CD4-positive, alpha-beta T cell treated with Interleukin-4 for 4 hours (primary cell): ENCODE results near the gene CDKN2B-AS1.
"Not testable (repeated sequence)": the region's sequence is repeated elsewhere in the genome, so short reads cannot be mapped to it uniquely, and the experiment has no call there.

ENCODE experiments used
- DNase-seq: peaks from one replicate; pipeline ENCODE4 v3.0.0-alpha.2; 2020

The CDKN2B-AS1 gene

DNA sequence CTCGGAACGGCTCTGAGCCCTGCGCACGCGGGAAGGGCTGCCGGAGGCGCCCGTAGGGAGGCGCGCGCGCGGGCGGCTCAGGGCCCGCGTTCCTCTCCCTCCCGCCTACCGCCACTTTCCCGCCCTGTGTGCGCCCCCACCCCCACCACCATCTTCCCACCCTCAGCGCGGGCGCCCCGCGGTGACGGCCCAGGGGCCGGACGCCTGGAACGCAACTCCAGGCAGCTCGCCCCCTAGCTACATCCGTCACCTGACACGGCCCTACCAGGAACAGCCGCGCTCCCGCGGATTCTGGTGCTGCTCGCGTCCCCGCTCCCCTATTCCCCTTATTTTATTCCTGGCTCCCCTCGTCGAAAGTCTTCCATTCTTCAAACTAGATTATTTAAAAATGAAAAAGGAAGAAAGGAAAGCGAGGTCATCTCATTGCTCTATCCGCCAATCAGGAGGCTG is at the start of gene CDKN2B-AS1:
Gene CDKN2B-AS1, plus strand, starts transcription at position 236 of the 450 bp plus-strand sequence.
- DNase-seq, result peak; percentile 33

DNA sequence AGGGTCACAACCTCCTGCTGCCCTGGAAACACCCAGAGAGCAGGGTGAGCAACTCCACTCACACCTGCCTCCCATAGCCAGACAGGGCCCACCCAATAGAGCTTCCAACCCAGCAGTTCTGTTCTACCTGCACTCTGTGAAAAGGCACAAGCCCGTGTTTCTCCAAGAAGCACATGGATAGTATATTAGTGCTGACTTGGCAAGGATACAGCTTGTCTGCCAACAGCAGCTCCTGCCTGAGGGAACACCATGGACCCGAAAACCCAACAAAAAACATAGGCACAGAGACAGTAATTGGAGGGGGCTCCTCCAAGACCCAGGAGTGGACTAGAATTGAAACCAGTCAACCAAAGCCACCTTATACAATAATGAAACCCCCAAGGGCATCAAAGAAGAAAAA is 49.0 kb upstream of the CDKN2B-AS1 start:
- no peak for DNase-seq

DNA sequence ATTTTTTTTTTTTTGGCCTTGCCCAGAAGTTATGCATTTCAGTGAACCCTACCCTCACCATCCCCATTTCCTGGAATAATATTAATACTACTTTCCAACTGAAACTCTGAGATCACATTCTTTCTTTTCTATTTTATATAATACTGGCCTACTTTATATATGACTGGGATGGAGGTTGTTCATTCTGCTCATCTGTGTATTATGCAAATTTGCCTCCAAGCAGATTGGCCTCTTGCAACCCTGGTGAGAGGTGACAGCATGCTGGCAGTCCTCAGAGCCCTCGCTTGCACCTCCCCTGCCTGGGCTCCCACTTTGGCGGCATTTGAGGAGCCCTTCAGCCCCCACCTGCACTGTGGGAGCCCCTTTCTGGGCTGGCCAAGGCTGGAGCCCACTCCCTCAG is 35.8 kb upstream of the CDKN2B-AS1 start:
- no peak for DNase-seq

DNA sequence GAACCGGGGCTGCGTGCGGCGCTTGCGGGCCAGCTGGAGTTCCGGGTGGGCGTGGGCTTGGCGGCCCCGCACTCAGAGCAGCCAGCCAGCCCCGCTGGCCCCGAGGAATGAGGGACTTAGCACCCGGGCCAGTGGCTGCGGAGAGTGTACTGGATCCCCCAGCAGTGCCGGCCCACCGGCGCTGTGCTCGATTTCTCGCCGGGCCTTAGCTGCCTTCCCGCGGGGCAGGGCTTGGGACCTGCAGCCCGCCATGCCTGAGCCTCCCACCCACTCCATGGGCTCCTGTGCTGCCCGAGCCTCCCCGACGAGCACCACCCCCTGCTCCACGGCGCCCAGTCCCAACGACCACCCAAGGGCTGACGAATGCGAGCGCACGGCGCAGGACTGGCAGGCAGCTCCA is 35.3 kb upstream of the CDKN2B-AS1 start:
- not testable (repeated sequence) for DNase-seq

DNA sequence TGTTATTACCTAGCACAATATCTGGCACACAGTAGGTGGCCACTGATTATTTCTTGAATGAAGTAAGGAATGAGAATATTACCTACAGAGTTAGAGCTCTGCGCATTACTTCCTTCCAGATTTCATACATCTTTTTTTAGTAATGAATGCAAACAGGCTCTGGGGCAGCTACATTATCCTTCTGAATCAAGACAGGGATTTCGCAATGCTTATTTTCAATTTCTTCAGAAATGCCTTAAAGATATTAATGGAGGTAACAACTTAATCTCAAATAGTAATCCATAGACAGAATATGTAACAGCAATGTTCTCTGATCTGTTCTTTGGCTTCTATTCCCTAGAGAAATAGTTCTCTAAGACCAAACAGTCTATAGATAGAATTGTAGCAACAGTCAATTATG is 33.0 kb upstream of the CDKN2B-AS1 start:
- DNase-seq, result no peak

DNA sequence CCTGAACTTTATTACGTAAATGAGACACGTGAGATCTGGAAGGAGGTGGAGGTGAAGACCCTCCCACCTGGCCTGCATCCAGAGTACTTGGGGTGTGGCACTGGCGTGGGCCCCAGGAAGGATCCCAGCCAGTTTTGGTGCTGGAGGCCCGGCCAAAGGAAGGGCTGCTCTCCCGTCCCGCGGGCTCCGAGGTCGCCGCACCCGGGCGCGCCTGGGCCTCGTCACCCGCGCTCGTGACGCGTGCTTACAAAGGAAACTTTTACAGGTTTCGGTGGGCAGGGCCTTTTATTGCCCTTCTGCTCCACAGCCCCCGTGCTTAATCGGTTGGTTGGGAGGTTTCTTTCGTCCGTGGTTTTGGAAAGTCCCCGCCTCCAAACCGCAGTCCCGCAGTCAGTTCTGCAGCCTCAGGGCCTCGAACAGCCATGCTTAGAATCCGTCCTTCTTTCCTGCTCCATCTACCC is 29.6 kb upstream of the CDKN2B-AS1 start:
- peak; percentile 55 for DNase-seq

DNA sequence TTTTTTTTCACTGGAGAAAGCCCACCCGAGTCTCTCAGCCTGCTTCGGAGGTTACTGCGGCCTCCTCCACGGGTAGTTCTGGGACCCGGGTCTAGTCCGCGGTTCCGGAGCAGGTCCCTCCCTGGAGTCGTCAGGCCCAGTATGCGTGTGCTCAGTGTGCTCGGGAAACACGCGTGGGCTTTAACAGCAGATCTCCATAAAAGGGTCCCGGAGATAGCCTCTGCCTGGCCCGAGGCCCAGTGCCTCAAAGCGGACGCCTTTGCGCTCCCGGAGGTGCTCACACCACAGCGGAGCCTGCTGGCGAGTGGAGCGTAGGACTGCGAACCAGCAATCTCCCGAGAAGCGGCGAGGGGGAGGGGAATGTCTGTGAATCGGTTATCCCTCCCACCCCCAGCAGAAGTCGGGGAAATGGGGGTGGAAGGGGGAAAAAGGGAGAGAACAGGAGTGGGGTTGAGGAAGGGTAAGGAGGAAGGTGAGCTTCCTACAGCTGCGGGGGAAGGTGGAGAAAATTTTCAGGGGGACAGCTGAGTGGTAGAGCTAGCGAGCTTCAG is 29.1 kb upstream of the CDKN2B-AS1 start:
- peak; percentile 28 for DNase-seq

DNA sequence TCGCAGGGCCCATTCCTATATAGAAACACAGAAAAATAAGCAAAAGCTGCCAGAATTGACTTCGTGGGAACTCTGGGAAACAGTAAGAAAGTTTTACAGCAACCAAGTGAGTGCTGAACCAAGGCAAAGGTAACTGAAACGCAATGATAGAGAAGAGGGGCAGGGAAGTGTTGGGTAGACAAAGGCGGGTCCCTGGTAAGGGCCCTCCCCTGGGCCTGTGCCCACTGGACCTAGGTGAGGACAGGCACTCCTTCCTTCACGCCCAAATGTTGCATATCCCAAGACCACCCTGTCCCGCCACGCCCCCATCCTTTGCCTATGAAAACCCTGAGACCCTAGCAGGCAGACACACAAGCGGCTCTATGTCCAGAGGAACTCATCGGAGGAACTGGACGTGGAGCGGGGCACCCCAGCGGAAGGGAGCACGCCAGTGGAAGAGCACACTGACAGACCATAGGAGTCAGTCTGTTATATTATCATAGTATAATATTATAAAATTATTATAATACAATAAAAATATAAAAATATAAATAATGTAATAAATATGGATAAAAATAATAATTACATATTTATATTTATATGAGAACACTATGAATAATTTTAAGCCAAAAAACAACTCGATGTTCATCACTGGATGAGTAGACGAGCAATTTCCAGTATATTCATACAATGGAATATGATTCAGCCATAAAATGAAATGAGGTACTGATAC is 28.3 kb upstream of the CDKN2B-AS1 start:
- no peak for DNase-seq

DNA sequence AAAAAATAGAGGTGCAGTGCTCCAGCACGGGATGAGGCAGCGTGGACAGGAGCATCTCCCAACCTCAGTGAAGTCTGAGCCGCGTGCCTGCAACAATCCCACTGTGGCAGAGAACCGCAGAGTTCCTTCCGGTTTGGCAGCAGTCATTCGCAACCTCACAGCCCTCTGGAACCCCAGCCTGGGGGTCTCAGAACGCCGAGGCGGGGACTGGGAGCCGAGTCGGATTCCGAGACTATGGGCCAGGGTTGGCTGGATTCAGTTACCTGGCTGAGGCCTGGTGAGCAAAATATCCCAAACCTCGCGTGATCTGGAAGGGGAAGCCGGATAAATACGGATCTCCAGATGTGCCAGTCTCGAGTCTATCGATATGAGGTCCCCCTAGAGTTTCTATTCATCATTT is 27.4 kb upstream of the CDKN2B-AS1 start:
- DNase-seq, result no peak

DNA sequence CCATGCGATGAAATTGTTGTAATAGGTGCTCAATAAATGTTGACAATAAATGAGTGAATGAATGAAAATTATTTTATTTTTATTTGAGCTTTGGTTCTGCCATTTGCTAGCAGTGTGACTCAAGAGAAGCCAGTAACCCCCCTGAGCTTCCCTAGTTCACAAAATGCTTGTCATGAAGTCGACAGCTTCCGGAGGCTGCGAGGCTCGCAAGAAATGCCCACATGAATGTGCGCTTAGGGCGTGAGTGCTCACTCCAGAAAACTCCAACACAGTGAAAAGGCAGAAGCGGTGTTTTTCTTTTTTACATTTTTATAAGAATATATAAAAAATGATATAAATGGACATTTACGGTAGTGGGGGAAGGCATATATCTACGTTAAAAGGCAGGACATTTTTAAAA is 26.9 kb upstream of the CDKN2B-AS1 start:
- DNase-seq, result no peak

DNA sequence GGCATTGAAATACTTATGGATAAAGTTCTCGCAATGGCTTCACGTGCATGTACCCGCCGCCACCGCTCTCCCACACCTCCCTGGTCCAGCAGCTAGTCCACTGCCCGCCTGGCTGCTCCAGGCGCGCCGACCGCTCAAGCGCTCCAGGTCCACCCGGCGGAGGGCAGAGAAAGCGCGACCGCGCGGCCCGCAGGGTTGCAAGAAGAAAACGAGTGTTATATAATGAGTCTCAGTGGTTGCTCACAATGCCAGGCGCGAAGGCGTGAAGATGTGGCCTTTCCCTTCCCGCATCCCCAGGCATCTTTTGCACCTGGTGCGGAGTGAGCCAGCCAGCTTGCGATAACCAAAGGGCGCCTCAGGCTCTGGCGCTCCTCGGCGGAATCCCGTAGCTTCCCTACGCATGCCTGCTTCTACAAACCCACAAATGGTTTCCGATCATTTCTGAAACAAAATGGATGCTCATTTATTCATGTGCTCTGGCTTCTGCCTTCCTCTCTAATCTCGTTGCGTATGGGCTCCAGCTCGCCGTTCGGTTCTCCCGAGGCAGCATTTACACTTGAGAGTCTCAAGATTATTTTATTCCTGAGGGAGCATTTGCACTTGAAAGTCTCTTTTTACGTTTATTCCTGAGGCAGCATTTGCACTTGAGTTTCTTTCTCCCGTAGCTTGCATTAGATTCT is 26.1 kb upstream of the CDKN2B-AS1 start:
- DNase-seq, result no peak

DNA sequence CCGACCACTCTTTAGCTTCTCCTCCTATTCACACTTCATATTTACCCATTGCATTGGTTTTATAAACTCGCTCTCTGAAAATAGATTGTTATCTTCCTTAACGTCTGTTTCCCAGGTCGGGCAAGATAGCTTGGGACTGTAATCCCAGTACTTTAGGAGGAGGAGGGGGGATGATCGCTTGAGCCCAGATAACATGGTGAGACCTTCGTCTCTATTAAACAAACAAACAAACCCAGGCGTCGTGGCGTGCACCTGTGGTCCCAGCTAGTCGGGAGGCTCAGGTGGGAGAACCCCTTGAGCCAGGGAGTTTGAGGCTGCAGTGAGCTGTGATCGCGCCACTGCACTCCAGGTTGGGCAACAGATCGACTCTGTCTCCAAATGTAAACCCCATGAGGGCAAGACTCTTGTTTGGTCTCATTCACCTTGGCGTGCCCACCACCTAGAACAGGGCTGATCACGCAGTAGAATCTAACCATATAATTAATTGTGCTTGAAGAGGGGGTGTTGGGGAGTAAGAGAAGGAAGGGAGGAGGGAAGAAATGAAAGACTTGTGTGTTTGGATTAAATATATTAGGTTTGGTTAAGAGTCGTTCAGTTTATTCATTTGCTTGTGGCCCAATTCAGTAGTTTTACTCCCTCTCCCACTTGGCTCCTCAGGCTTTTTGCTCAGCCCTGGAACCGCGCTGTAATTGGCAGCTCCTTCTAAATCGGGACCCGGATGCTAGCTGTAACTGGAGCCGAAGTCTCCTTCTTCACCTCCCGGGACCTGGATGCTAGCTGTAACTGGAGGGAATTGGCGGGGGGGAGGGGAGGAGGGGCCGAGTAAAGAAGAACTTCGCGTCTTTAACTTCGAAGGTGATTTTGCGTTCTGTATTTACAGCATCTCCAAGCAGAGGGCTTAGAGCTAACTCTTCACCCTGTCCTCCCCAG is 25.3 kb upstream of the CDKN2B-AS1 start:
- DNase-seq, result no peak

DNA sequence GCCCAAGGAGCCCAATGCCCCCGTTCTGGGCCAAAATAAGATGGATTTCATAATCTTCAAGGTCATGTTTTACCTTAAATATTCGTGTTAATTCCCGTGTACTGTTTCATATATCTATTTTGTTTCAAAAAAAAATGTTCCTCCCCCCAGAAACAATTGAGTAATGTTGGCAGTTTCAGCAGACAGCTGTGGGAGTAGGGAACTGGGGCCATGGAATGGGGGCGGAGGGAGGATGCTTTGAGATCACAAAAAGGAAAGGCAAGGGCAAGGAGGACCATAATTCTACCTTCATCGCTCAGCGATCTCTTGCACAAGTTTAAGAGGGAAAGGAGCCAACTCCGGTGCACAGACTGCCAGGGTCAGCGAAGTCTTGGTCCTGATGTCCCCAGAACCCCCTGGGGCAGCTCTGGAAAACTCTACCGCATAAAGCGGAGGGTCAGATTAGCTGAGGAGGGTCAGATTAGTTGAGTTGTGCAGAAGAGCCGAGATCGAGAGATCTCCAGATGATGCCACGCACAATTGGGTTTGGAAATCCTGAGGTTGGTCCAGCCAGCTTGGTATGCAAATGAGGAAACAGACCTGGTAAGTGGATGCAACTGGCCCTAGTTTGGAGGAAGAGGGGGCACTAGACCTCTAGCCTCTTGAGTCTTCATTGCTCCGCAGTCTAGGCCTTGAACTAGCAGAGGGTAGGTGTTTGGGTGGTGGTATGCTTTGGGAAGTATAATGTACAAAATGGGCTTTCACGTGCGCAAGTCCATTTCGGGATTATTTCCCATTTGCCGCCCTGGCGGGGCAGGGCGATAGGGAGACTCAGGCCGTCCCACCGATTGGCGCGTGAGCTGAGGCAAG is 24.4 kb upstream of the CDKN2B-AS1 start:
- DNase-seq, result no peak

DNA sequence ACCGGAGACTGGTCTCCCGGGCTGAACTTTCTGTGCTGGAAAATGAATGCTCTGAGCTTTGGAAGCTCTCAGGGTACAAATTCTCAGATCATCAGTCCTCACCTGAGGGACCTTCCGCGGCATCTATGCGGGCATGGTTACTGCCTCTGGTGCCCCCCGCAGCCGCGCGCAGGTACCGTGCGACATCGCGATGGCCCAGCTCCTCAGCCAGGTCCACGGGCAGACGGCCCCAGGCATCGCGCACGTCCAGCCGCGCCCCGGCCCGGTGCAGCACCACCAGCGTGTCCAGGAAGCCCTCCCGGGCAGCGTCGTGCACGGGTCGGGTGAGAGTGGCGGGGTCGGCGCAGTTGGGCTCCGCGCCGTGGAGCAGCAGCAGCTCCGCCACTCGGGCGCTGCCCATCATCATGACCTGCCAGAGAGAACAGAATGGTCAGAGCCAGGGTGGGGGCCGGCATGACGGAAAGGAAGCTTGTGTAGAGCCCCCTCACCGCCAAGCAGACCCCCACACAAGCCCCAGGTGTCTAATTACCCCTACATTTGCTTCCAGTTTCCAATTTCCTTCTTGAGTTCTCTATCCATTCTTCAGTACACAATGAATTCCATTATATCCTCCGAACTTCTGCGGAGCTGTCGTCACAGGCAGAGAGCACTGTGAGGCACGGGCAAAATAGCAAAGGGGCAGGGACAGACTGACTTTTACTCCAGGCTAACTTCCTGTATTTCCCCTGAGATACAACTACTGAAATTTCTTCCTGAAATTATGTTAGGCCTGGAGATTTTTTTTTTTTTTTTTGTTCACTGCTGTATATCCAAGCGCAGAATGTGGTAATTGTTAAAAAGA is 23.6 kb upstream of the CDKN2B-AS1 start:
- no peak for DNase-seq

DNA sequence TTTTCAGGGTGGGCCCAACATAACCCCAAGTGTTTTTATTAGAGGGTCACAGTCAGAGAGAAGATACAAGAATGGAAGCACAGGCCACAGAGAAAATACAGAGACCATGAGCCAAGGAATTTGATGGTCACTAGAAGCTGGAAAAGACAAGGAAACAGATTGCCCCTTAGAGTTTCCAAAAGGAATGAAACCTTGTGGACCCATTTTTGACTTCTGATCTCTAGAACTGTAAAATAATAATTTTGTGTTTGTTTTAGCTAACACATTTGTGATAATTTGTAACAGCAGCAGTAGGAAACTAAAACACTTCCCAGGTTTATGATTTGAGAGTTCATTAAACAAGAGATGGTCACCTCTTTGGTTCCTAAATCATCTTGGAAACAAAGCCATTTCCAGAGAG is 22.2 kb upstream of the CDKN2B-AS1 start:
- no peak for DNase-seq

DNA sequence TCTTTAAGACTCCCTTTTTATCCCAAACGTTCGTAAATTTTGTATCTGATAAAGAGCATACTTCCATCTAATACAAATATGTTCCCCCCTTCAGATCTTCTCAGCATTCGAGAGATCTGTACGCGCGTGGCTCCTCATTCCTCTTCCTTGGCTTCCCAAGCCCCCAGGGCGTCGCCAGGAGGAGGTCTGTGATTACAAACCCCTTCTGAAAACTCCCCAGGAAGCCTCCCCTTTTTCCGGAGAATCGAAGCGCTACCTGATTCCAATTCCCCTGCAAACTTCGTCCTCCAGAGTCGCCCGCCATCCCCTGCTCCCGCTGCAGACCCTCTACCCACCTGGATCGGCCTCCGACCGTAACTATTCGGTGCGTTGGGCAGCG is 20.3 kb upstream of the CDKN2B-AS1 start:
- no peak for DNase-seq

DNA sequence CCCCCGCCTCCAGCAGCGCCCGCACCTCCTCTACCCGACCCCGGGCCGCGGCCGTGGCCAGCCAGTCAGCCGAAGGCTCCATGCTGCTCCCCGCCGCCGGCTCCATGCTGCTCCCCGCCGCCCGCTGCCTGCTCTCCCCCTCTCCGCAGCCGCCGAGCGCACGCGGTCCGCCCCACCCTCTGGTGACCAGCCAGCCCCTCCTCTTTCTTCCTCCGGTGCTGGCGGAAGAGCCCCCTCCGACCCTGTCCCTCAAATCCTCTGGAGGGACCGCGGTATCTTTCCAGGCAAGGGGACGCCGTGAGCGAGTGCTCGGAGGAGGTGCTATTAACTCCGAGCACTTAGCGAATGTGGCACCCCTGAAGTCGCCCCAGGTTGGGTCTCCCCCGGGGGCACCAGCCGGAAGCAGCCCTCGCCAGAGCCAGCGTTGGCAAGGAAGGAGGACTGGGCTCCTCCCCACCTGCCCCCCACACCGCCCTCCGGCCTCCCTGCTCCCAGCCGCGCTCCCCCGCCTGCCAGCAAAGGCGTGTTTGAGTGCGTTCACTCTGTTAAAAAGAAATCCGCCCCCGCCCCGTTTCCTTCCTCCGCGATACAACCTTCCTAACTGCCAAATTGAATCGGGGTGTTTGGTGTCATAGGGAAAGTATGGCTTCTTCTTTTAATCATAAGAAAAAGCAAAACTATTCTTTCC is 19.7 kb upstream of the CDKN2B-AS1 start:
- peak; percentile 30 for DNase-seq

DNA sequence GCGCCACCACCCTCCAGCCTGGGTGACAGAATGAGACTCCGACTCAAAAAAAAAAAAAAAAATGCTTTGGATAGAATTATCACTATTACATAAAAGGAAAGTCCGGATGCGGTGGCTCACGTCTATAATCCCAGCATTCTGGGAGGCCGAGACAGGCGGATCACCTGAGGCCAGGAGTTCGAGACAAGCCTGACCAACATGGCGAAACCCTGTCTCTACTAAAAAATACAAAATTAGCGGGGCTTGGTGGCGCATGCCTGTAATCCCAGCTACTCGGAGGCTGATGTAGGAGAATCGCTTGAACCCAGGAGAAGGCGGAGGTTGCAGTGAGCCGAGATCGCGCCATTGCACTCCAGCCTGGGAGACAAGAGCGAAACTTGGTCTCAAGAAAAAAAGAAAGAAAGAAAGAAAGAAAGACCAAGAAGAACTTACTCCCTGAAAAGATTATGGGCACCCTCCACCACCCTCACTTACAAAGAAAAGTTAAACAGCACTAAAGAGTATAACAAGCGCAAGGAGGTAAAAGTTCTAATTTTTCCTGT is 18.2 kb upstream of the CDKN2B-AS1 start:
- DNase-seq, result no peak

DNA sequence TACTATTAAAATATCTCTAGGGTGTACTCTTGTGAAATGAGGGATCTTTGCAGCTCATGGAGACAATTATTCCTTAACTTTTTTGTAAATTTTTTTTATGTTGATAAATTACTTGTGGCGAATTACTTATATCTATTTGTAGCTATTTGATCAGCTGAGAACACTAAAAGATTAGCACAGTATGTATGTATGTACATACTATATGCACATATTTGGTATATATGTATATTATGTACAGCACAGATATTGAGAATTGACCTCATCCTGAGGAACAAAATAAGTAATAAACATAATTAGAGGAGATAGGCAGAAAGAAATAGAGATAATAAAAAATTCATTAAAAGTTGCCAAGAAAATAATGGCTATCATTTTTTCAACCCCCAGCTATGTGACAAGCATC is 12.2 kb upstream of the CDKN2B-AS1 start:
- no peak for DNase-seq

DNA sequence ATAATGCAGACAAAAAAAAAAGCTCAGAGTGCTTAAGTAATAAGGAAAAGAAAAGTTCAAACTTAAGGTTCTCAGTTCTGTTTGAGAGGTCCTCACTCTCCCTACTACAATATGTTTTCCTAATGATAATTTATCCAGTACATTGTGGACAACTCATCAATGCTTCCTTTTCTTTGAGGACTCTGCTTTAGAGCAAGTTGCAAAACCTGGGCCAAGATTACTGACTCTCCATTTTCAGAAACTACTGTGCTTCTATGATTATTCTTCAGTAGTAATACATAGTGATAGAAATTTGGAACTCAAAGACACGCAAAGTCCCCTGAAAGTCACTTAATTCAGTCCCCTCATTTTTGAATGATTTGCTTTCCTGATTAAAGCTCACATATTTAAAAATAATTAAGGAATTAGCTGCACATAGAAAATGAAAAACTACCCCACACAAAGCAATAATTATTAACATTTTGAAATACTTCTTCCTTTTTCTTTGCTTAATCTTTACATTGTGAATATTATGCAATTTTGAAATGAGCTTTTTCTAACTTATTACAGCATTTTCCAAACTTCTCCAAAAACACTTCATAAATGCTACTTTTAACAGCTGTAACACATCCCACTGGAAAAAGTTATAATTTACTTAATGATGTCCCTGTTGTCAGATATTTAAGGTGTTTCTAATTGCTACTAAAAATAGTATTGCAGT is 11.6 kb upstream of the CDKN2B-AS1 start:
- no peak for DNase-seq
